Natural killer cell (primary cell): ENCODE measurements around the gene SETDB2. TPM values are rescaled to one million over a fixed set of nuclear protein-coding genes. Genes with fewer than 3 reads are reported as not detected.

Experiments
- ATAC-seq, 3 donors: fragments of 150-1000 bp in 2 of 3; fragments of 200-7000 bp in 1 of 3; cut with Tn5 transposase; 1 replicate in 1 of 3; 2 replicates in 2 of 3; pipeline ENCODE4 v1.10.0; 2021; ENCODE audit warnings: mild to moderate bottlenecking in 2 of 3, moderate library complexity in 2 of 3
- DNase-seq, 2 donors: peaks; one replicate each; pipeline versions ENCODE4 v3.0.0 to v3.0.0-alpha.2; 2013 to 2021; ENCODE audit warnings: mixed read lengths in 1 of 2
- H3K27ac ChIP-seq: one replicate; pipeline ENCODE4 v1.5.1; 2013; ENCODE audit warnings: mild to moderate bottlenecking, low read length
- H3K27me3 ChIP-seq: one replicate; pipeline ENCODE4 v1.6.1; 2013; ENCODE audit warnings: low read length; ENCODE audit not compliant: control insufficient read depth, insufficient read depth
- H3K36me3 ChIP-seq: one replicate; pipeline ENCODE4 v1.6.1; 2013; ENCODE audit warnings: low read length; ENCODE audit not compliant: control insufficient read depth, insufficient read depth
- H3K4me1 ChIP-seq: one replicate; pipeline ENCODE4 v1.6.1; 2013; ENCODE audit warnings: low read length; ENCODE audit not compliant: control insufficient read depth, insufficient read depth
- H3K4me3 ChIP-seq: one replicate; pipeline ENCODE4 v1.5.1; 2013; ENCODE audit warnings: low read length
- H3K9me3 ChIP-seq: one replicate; pipeline ENCODE4 v1.6.1; 2013; ENCODE audit warnings: low read length; ENCODE audit not compliant: control insufficient read depth, insufficient read depth
- H3K27ac Mint-ChIP-seq, 2 donors: one replicate each; pipeline ENCODE4 v1.8.0; 2022; ENCODE audit warnings: mild to moderate bottlenecking in 2 of 2, mixed read lengths in 2 of 2, moderate library complexity in 1 of 2
- H3K27me3 Mint-ChIP-seq, 2 donors: one replicate each; pipeline ENCODE4 v1.8.0; 2022; ENCODE audit warnings: low read depth in 2 of 2, mixed read lengths in 2 of 2
- H3K36me3 Mint-ChIP-seq: one replicate; pipeline ENCODE4 v1.8.0; 2022; ENCODE audit warnings: mixed read lengths
- H3K4me1 Mint-ChIP-seq, 2 donors: one replicate each; pipeline ENCODE4 v1.8.0; 2022; ENCODE audit warnings: mixed read lengths in 2 of 2
- H3K4me3 Mint-ChIP-seq: one replicate; pipeline ENCODE4 v1.8.0; 2022; ENCODE audit warnings: mild to moderate bottlenecking, moderate library complexity, mixed read lengths
- H3K9me3 Mint-ChIP-seq, 2 donors: one replicate each; pipeline ENCODE4 v1.8.0; 2022; ENCODE audit warnings: mixed read lengths in 2 of 2
- WGBS: methylation state at CpG from one replicate; pipeline ENCODE4 v1.1.7; 2013; ENCODE audit warnings: missing lambda C conversion rate; ENCODE audit not compliant: insufficient coverage; 5-methylcytosine and 5-hydroxymethylcytosine counted together
- intact Hi-C: fragments of 100-400 bp; cut with micrococcal nuclease; formaldehyde crosslinking; loops from one replicate; pipeline ENCODE4 v1.14.2; 2022
- total RNA-seq, 4 donors: library from RNA; stranded (reverse); fragments of 120-200 nt in 1 of 4; gene quantifications; one replicate each; pipeline versions ENCODE4 v1.2.3 to v1.2.4, GENCODE V29; 2013 to 2022
- TF ChIP-seq, protein P1 (sequence below): fragments of 200-600 bp; IDR thresholded peaks from one replicate; pipeline ENCODE4 v1.8.0; 2022; ENCODE audit warnings: antibody characterized with exemption

Gene SETDB2
- total RNA-seq, 3 donors from 2014 or later (not counting 1 experiment from before 2014, with no cell fraction given): 15.8 to 17.4 (median 16.4) TPM

DNA sequence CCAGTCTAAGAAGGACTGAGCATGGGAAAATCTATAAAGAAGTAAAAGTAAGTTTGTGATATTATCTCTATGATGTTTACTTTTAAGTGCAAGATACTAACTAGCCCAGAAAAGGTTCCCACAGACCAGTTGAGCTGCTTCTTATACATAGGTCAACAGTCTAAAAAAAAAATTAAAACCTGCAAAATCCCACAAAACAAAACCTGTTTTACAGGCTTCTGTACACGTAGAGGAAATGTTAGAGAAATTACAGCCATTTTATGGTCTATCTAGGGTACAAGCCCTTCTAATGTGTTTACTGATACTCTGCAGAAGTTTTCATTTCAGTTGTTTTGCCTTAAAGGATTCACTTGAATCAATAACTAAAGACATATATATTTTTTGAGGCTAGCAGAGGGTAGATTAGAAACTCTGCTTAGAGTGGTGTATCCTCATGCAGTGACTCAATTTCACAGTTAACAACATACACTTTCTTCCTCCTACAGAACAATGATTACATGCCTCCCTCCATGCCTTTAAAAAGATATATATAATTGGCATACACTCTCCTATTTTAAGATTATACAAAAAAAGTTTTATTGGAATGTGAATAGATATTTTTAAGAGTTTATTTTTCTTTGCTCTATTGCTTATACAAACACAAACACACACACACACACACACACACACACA, 44.1 kb upstream of the SETDB2 start:
- no peak for DNase-seq
- H3K4me1 ChIP-seq: no peaks in the 10 kb centered on the region
- H3K27ac ChIP-seq: no peak overlapping the region
- intact Hi-C loops: no loop called here
- Mint-ChIP-seq H3K27ac (no peak overlapping the region), H3K4me3 (no peak overlapping the region), H3K9me3 (peaks cover 3 to 10% of the 10 kb centered on the region in 2 donors), H3K27me3 (no peaks in the 10 kb centered on the region), H3K36me3 (peaks cover 16% of the 10 kb centered on the region), H3K4me1 (peaks cover 0 to 8% of the 10 kb centered on the region in 2 donors)
- WGBS: 88% methylated on average over 1 of the region's 1 CpG
- H3K9me3 ChIP-seq: peaks cover 4% of the 10 kb centered on the region
- no peak for ATAC-seq
- H3K4me3 ChIP-seq: no peak overlapping the region
- no peaks in the 10 kb centered on the region for H3K36me3 ChIP-seq
- H3K27me3 ChIP-seq: no peaks in the 10 kb centered on the region
- TF ChIP-seq, protein P1, sequence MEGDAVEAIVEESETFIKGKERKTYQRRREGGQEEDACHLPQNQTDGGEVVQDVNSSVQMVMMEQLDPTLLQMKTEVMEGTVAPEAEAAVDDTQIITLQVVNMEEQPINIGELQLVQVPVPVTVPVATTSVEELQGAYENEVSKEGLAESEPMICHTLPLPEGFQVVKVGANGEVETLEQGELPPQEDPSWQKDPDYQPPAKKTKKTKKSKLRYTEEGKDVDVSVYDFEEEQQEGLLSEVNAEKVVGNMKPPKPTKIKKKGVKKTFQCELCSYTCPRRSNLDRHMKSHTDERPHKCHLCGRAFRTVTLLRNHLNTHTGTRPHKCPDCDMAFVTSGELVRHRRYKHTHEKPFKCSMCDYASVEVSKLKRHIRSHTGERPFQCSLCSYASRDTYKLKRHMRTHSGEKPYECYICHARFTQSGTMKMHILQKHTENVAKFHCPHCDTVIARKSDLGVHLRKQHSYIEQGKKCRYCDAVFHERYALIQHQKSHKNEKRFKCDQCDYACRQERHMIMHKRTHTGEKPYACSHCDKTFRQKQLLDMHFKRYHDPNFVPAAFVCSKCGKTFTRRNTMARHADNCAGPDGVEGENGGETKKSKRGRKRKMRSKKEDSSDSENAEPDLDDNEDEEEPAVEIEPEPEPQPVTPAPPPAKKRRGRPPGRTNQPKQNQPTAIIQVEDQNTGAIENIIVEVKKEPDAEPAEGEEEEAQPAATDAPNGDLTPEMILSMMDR: no peak

DNA sequence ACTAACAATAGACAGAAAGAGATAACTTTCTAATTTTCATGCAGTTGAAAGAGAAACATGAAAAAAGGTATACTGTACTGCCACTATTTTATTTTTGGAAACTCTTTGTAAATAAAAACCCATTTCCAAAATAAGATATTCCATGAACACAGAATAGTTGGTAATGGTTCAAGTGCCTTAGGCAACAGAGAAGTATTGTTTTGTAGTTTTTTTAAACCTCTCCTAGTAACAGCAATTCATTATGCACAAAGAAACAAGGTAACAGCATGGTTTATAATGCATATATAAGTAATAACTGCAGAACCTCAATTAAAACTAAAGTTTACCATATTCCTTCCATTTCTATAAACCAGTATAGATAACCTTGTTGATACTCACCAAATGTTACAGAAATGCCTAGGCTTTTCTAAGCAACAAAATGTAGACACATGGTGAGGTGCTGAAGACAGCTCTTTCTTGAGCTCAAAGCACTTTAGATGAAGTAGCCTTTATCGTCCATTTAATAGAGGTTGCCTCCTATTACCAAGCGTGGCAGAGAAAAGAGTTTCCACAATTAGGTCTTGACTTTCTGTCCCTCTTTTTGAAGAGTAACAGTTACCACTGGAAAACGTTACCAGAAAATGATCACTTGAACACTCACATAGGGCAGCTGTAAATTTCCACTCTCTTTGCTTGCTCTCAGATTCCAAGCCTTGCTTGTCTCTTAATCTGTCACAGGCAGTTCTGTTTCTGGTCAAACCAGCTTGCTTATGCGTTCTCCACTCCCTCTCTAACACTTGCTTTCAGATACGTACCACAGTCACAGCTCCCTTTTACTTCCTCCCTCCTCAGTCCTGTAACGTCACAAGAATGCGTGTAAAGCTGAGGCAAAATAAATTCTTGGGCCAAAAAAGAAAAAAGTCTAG, 43.1 kb upstream of the SETDB2 start:
- 24% methylated on average over 6 of the region's 7 CpGs for WGBS
- DNase-seq (no peak), ATAC-seq (peak; percentile 57 to 78 (median 60))
- peaks cover 4 to 18% of the 10 kb centered on the region in 2 donors for H3K9me3 Mint-ChIP-seq
- peak overlapping the region in 1 of 2 donors; percentile 52 for H3K27ac Mint-ChIP-seq
- H3K4me1 ChIP-seq: no peaks in the 10 kb centered on the region
- H3K4me3 ChIP-seq: peak overlapping the region; percentile 2
- H3K27ac ChIP-seq: no peak overlapping the region
- peaks cover 20% of the 10 kb centered on the region for H3K36me3 Mint-ChIP-seq
- H3K9me3 ChIP-seq: peaks cover 7% of the 10 kb centered on the region
- no peaks in the 10 kb centered on the region for H3K36me3 ChIP-seq
- no peak overlapping the region for H3K4me3 Mint-ChIP-seq
- no peaks in the 10 kb centered on the region for H3K27me3 ChIP-seq
- no peaks in the 10 kb centered on the region for H3K27me3 Mint-ChIP-seq
- H3K4me1 Mint-ChIP-seq: peaks cover 0 to 8% of the 10 kb centered on the region in 2 donors
- TF ChIP-seq, protein P1: no peak
- intact Hi-C loops: no loop called here

DNA sequence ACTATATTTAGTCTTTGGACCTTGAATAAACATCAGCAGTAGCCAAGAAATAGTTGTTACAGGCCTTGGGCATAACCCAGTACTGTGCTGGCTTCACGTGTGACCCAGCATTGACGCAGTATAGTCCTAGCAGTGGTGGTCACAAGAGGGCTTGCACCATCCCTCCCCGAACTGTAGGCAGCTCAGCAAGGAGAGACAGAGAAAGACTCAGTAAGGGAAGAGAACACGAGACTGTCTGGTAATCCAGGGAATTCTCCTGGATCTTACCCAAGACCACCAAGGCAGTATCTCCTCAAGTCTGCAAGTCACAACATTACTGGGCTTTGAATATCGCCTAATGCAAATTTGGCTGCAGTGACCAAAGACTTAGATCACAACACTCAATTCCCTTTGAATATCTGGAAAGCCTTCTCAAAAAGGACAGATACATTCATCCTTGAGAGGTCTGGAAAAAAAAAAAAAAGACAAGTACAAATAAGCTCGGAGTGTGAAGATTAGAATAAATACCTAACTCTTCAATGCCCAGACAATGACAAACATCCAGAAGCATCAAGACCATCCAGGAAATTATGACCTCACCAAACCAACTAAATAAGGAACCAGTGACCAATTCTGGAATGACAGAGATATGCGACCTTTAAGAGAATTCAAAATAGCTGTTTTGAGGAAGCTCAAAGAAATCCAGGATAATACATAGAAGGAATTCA, 39.9 kb upstream of the SETDB2 start:
- WGBS: 96% methylated on average over 5 of the region's 7 CpGs
- Mint-ChIP-seq H3K4me1 (peaks cover 0 to 8% of the 10 kb centered on the region in 2 donors), H3K36me3 (peaks cover 20% of the 10 kb centered on the region), H3K4me3 (no peak overlapping the region), H3K27ac (no peak overlapping the region), H3K27me3 (no peaks in the 10 kb centered on the region), H3K9me3 (peaks cover 4 to 18% of the 10 kb centered on the region in 2 donors)
- Histone ChIP-seq H3K36me3 (no peaks in the 10 kb centered on the region), H3K27ac (no peak overlapping the region), H3K4me1 (no peaks in the 10 kb centered on the region), H3K4me3 (no peak overlapping the region), H3K9me3 (peaks cover 7% of the 10 kb centered on the region), H3K27me3 (no peaks in the 10 kb centered on the region)
- DNase-seq (no peak), ATAC-seq (no peak)
- intact Hi-C loops: no loop called here
- TF ChIP-seq, protein P1: no peak
